ENCODE data around the gene NEBL.

DNA sequence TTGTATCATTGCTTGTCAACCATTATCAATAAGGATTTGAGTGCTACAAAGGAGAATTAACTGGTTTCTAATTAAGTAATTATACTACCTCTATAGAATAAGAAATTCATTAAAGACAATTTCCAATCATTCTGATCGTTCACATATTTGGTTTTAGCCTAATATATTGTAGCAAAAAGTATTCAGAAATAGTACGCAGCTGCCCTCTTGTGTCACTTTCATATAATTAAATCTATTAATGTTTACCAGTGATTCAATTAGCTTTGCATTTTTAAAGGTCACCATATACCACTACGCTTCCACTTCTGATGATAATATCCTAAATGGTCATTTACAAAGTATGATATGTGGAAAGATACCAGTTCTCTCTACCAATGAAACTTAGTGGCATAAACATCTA, 128.3 kb downstream of the NEBL start:
- TF ChIP-seq, protein P1, sequence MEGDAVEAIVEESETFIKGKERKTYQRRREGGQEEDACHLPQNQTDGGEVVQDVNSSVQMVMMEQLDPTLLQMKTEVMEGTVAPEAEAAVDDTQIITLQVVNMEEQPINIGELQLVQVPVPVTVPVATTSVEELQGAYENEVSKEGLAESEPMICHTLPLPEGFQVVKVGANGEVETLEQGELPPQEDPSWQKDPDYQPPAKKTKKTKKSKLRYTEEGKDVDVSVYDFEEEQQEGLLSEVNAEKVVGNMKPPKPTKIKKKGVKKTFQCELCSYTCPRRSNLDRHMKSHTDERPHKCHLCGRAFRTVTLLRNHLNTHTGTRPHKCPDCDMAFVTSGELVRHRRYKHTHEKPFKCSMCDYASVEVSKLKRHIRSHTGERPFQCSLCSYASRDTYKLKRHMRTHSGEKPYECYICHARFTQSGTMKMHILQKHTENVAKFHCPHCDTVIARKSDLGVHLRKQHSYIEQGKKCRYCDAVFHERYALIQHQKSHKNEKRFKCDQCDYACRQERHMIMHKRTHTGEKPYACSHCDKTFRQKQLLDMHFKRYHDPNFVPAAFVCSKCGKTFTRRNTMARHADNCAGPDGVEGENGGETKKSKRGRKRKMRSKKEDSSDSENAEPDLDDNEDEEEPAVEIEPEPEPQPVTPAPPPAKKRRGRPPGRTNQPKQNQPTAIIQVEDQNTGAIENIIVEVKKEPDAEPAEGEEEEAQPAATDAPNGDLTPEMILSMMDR (tag by site-specific recombination; IDR thresholded peaks at IDR 0.05) = no peak
- TF ChIP-seq KLF10 (tag by site-specific recombination; IDR thresholded peaks at IDR 0.05) = no peak

All from HEK293 (cell line).